ENCODE results near the gene CACNB2.
"Not testable (repeated sequence)": the region's sequence is repeated elsewhere in the genome, so short reads cannot be mapped to it uniquely, and the experiment has no call there.

CACNB2 gene

DNA sequence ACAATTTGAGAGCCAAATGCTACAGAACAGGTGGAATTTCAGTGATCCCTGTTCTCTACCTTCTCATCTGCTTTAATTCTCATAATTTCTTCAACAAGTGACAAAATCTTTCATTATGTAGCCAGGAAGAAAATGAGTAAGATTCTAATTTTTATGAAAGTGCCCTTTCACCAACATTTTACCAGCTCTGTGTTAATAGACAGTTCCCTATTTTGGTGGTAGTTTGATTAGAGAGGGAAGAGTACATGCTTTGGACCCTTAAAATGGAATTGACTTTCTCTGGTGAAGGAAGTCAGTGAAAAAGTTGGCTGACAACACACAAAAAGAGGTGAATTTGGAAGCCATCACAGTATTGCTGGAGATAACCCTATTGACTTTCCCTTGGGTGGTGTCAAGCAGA is 61.7 kb downstream of the CACNB2 start:
- no peak for DNase-seq (ENCODE audit: low read depth)

DNA sequence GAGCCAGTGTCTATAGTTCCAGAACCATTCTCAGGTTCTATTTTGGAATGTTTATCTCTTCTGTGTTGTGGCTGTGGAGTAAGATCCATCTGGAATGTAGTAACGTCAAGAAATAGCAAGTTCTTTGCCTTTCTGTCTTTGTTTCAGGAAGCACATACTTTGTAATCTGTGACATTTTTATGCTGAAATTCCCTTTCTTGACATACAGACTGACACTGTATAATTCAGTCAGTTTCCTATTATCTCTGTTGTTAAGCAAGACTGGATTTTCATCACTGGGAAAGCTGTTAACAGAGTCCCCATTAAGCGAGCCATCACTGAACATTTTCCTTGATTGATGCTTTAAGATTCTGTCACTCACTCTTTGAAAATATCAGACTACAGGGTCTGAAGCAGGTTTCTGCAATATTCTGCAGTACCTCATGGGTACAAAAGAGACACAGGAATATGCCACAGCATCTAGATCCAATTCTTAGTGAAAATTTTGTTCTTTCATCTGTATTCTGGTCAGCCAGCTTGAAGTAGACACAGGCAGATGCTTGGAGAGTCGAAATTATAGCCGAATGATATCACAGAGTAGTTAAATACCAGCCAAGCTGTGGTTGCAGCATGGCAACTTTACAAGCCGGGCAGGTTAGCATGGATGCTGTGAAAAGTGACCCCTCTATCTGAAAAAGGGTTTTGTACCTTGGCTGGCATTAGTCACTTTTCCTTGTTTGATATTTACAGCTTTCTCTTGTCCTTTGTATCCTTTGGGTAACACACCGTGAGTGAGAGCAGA is 62.6 kb downstream of the CACNB2 start:
- peak; percentile 53 for DNase-seq (ENCODE audit: low read depth)

DNA sequence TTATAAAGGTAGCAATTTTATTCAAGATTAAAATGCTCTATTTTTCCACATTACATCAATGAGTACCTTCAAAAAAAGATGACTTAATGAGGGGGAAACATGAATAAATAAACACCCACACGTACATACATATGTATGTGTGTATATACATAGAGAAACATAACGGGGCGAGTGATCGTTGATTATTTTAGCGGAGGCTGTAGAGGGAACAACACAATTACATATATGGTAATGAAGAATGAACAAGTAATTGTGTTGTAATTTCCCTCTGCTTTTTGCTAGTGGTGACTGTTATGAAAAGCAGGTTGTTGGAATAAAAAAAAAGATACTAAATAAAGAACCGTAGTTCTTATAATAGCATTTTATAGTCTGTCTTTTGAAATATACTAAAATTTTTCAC is 63.2 kb downstream of the CACNB2 start:
- no peak for DNase-seq (ENCODE audit: low read depth)

- no peak for DNase-seq (ENCODE audit: low read depth)
These were observed 64.0 kb downstream of the CACNB2 start for GRCh38 chr10:18204039-18204835.

DNA sequence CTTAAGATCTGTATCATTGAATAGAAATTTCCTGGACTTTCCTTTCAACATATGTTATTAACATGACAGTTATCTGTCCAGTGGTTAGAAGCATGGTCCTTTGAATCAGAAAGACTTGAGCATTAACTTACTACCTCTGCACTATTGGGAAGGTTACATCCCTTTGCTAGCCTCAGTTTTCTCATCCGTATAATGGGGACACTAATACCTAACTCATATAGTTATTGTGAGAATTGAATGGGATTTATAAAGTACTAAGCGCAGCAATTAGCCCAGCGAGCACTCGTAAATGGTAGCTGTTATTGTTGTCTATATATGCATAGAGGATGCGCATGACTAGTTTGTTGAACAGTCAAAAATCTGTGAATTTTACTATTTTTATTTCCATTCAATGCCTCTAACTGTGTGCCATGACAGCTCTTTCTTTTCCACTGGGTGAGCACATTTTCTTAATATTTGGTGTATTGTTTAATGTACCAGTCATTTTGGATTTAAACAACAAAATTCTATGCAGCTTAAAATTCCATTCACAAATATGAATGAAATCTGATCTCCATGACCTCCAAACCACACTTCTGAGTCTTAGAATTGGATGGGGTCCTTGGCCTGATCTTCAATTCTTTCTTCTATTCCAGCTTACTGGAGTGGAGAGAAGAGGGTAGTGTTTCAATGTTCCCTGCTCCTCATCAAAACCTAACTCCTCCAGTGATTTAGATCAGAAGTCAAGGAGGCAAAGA is 65.0 kb downstream of the CACNB2 start:
- peak; percentile 77 for DNase-seq (ENCODE audit: low read depth)

- not testable (repeated sequence) for DNase-seq (ENCODE audit: low read depth)
These were observed 68.0 kb downstream of the CACNB2 start for GRCh38 chr10:18208186-18208585.

- DNase-seq (ENCODE audit: low read depth) = no peak
These were observed 69.0 kb downstream of the CACNB2 start for GRCh38 chr10:18209241-18209640.

- no peak for DNase-seq (ENCODE audit: low read depth)
These were observed 70.5 kb downstream of the CACNB2 start for GRCh38 chr10:18210711-18211110.

- DNase-seq (ENCODE audit: low read depth) = no peak
These were observed 71.6 kb downstream of the CACNB2 start for GRCh38 chr10:18211862-18212261.

- DNase-seq (ENCODE audit: low read depth) = no peak
These were observed 73.0 kb downstream of the CACNB2 start for GRCh38 chr10:18213271-18213670.

- peak; percentile 75 for DNase-seq (ENCODE audit: low read depth)
These were observed 74.7 kb downstream of the CACNB2 start for GRCh38 chr10:18214691-18215563.

- peak; percentile 61 for DNase-seq (ENCODE audit: low read depth)
These were observed 76.3 kb downstream of the CACNB2 start for GRCh38 chr10:18216482-18216881.

GRCh38 chr10:18217577-18217976 is 77.4 kb downstream of the CACNB2 start:
- DNase-seq (ENCODE audit: low read depth) = no peak

GRCh38 chr10:18219146-18219545 is 78.9 kb downstream of the CACNB2 start:
- DNase-seq (ENCODE audit: low read depth) = no peak

- no peak for DNase-seq (ENCODE audit: low read depth)
These were observed 80.9 kb downstream of the CACNB2 start for GRCh38 chr10:18221123-18221522.

GRCh38 chr10:18221882-18222281 is 81.7 kb downstream of the CACNB2 start:
- DNase-seq (ENCODE audit: low read depth) = no peak

GRCh38 chr10:18222866-18223265 is 82.6 kb downstream of the CACNB2 start:
- DNase-seq (ENCODE audit: low read depth) = no peak

- no peak for DNase-seq (ENCODE audit: low read depth)
These were observed 83.7 kb downstream of the CACNB2 start for GRCh38 chr10:18223898-18224297.

DNA sequence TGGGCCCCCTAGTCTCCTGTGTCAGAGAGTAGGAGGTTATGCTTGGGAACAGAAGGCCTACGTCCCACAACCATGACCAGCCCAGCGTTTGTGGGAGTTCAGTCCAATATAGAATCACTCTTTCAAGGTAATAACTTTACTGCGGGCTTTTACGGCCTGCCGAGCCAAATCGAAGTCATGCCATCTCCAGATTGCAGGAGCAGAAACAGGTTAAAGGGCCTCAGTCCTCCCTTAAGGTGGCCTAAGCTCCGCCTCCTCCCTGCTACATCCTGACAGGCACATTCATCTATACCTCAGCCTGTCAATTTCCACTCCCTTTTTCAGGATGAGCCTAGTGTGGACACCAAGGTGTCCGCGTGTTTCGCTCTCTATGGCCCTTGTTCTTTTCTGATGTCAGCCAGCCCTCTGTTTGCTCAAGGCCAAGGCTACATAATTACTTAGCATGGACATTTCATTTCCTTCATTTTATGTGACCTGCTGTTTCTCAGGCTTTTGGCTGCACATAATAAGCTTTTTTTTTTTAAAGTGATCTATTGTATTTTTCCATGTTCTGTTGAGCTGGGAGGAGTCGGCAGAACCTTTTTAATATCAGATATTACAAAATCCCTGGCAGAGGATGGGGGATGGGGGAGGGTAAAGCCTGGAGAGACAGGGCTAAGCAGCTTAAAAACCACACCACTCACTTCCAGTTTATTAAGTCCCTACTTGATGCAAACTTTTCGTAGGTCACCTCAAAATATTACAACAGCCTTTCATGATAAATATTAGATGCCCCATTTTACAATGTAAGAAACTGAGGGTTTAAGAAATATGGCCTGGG is 84.6 kb downstream of the CACNB2 start:
- no peak for DNase-seq (ENCODE audit: low read depth)

- DNase-seq (ENCODE audit: low read depth) = no peak
These were observed 86.1 kb downstream of the CACNB2 start for GRCh38 chr10:18226336-18226735.

DNA sequence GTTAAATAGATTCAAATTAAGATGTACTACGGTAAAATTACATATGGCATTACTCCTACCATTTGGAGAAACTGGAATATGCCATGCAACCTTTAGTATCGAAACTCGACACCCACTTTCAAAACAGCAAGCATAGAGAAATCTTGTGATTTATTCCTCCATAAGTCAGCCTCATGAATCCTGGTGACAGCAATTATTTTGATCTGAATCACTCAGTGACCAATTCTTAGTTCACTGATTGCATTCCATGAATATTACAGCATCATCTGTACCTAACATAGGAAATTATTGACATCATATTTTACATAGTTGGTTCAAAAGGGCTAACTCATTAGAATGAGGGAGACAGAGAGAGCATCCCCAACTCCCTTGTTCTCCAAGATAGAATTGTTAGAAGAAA is 89.6 kb downstream of the CACNB2 start:
- peak; percentile 62 for DNase-seq (ENCODE audit: low read depth)

All from iris pigment epithelial cell (primary cell).